NCI-H524 treated with DMSO at 0.1 percent for 48 hours (cell line): Measurements from ENCODE around the gene CAMK2B.
"Not testable (repeated sequence)": the region's sequence is repeated elsewhere in the genome, so short reads cannot be mapped to it uniquely, and the experiment has no call there.

ENCODE experiments used
- DNase-seq: peaks from one replicate; lab custom pipeline; 2025; lab: John Stamatoyannopoulos, UW

CAMK2B gene

DNA sequence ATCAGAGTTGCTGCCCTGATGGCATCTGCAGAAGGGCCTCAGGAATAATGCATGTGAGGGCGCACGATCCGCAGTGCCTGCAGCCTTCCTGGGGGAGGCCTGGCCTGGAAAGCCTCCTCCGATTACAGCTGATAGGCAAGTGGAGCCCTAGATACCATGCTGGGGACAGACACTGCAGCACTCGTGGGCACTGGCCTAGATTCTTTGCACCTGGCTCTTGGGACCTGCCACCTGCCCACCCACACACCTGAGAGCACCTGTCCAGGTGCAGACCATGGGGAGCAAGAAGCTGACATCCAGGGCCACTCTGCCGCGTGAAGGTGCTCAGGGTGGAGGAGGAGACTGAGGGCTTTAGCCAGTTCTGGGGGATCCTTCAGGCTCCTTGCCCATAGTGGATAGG is 109.9 kb downstream of the CAMK2B start:
- DNase-seq: no peak

DNA sequence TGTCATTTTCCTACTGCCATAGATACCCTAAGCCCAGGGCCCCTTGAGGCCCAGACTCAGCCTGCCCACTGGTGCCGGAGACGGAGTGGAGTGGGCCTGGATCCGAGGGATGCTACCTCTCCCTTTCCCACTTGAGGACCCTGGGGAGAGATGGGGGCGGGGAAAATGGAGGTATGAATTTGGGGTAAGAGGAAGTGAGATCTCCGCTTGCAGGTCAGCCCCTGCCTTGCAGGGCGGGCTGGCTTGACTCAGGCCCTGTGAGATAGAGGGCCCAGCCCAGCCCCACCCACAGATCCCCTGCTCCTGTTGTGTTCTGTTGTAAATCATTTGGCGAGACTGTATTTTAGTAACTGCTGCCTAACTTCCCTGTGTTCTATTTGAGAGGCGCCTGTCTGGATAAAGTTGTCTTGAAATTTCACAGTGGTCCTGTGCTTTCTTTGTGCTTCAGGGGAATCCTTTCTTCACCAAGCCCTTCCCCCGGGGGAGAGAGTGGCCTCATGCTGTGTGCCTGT is 111.5 kb downstream of the CAMK2B start:
- no peak for DNase-seq

DNA sequence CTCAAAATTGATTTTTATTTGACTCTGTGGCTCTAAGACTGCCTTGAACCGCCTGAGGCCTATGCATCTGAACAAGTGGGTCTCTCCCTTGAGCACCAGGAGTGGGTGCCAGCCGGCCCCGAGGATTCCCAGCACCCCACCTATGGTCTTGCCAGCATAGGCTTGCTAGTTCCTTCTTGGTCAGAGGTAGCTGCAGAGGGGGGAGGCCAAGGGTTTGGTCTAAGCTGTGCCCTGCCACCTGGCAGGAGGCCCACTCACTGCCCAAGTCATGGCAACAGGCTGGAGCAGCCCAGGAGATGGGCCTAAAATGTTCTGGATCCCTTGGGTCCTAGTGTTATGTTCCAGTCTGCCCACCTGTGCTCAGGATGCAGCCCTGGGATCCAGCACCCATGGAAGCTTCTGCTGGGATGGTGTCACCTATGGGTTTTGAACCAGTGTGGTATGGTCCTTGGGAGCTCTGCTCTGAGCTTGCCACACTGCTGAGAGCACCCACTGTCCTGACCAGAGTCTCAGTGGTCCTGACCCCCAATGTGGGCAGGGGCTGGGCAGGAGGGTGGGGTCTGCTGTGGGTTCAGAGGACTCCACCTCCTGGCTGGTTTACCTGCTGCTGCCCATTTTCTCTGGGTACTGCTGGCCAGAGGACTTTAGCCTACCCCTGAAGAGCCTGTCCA is 112.1 kb downstream of the CAMK2B start:
- DNase-seq: no peak

DNA sequence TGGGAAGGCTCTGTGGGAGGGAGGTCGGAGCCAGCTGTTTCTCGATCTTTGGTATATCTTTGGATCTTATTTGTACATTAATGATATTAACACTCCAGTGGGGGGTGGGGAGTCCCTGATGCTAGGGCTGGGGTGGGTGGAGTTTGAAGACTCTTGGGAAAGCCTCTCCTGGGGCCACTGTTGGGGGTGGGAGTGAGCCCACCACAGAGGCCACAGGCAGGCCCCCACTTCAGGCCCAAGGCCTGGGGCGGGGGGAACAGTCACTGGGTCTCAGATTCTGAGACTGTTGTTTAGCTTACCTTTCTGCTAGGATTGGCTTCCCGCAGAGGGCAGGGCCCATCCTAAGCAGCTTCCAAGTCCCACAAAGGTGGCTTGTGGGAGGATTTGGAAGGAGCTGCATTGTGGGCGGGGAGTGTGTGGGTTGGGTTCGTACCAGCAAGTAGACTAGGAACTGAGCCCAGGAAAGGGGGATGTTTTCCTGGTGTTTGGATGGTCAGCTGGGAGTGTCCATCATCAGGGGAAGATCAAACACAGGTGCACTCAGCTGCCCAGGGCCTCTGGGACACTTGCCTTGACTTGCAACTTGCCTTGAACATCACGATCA is 112.7 kb downstream of the CAMK2B start:
- no peak for DNase-seq

DNA sequence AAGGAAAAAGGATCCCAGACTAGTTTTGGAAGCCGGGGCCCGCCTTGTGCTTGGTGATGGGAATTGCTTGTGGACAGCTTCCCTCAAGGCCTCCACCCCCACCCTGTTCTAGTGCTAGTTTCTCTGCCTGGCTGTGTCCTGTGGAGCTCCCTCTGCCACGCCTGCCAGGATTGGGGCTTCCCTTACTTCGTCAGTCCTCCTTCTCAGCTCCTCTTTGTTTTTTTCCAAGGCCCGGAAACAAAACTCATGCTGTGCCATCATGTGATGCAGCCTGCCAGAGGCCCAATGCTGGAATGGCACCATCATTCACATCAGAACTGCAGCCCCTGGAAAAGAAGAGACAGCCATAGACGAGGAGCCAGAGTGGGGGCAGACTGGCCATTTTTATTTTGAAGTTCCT is 113.4 kb downstream of the CAMK2B start:
- no peak for DNase-seq

DNA sequence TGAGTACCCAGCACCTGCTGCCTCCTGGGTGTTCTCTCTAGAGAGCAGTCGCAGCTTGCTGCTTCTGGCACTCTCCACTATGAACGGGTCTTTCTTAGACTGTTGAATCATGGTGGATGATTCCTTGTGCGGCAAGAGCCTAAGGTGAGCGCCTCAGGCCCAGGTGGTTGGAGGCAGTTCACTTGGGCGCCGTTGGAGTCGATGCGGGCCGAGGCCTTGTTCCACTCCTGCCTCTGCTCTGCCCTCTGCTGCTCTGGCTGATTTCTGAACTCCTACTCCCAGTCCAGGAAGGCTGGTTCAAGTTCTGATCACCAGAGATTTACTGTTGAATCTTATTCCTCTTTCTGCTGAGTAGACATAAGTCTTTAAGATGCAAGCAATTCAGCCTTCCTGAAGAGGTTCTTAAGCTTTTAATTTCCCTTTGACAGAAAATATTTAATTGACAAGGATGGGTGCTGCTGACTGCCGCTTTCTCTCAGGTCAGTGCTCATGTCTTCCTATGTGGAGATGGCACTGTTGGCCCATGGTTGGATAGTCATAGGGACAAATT is 114.2 kb downstream of the CAMK2B start:
- DNase-seq: no peak

DNA sequence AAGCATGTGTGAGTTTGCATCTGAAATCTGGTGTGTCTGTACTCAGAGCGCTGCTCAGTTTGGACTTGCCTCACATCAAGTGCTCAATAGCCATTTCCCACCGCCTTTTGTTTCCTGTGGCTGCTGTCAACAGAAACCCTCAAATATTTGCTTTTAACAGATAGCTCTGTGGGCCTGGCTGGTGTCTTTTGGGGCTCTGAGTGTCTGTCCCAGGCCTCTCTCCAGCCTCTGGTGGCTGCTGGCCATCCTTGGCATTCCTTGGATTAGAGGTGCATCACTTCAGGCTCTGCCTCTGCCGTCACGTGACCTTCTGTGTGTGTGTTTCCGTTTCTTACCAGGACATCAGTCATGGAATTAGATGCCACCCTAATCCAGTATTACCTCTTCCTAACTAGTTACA is 115.3 kb downstream of the CAMK2B start:
- no peak for DNase-seq

DNA sequence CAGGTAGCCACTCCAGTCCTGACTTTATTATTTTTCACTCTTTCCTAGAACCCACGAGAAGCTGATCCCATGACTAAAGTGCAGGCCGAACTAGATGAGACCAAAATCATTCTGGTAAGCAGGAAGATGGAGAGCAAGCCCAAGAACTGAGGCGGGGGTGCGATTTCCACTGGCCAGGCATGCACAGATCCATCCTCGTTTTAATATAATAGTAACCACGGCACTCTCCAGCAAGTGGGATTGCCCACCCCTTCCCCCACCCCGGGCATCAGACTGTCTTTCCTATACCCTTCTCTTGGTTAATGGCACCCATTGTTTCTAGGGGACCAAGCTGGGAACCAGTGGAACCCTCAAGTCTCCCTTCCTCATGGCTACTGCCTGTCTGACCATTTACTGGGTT is 117.3 kb downstream of the CAMK2B start:
- no peak for DNase-seq

DNA sequence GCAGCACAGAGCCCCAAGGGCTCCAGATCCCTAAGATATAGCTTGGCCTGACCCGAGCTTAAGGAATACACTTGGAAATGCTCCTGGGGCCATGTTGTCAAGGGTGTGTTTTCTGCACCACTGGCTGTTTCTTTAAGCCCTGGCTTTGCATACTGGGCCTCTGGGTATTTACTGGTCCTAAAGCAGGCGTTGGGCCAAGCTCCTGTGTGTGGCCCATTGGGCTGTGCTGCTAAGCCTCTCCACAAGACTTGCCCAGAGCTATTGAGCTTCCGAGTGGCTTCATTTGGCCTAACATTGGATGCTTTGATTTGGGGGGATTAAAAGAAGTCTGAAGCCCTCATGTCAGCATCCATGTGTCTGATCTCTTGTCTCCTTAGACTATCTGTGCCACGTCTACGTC is 119.4 kb downstream of the CAMK2B start:
- DNase-seq: no peak

DNA sequence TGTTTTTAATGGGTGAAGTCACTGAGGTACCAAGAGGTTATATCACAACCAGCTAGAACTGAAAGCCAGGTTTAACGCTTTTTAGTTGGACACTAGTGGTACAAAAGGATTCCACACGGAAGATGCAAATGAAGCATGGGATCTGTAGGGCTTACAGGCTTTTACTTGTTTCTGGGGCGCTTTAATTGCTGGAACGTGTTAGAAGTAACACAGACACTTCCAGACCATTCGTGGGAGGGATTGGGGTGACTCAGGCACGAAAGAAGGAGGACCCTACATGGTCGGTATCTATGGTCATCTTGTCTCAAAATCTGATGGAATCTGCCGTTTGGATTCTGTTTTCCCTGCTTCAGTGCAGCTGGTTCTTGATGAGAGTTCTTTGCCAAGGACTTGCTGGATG is 123.6 kb downstream of the CAMK2B start:
- DNase-seq: no peak

DNA sequence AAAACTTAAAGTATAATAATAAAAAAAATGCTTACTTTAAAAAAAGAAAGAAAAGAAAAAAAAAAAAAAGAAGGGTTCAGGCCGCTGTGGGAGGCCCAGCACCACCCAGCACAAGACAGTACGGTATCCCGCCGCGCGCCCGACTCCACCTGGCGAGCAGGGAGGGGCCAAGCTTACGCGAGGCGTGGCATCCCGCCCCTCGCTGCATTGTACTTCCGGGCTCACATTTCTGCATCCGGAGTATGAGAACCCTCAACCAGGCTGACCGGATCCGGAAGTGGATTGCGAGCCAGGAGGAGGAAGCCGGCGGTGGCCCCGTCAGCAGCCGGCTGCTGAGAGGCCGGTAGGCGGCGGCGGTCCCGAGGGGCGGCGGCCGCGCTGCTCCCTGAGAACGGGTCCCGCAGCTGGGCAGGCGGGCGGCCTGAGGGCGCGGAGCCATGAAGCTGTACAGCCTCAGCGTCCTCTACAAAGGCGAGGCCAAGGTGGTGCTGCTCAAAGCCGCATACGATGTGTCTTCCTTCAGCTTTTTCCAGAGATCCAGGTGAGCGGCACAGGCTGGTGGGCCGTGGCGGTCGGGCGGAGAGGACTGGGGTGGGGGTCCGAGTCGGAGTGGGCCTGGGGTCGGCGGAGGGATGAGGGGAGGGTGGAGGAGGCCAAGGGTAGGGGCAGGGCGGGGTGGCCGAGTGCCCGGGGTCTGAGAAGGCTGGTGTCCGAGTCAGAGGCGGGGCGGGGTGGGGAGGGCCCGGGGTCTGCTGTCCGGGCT is 124.5 kb downstream of the CAMK2B start, which contains the start of gene YKT6:
Gene YKT6 (plus strand): TSS at position 280 of the 763 bp plus-strand sequence. CDS start 158 bp downstream, at position 438.
- DNase-seq: peak; percentile 56

DNA sequence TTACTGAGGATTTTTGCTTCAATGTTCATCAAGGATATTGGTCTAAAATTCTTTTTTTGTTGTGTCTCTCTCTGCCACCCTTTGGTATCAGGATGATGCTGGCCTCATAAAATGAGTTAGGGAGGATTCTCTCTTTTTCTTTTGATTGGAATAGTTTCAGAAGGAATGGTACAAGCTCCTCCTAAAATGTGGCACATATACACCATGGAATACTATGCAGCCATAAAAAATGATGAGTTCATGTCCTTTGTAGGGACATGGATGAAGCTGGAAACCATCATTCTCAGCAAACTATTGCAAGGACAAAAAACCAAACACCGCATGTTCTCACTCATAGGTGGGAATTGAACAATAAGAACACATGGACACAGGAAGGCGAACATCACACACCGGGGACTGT is 125.2 kb downstream of the CAMK2B start:
- DNase-seq: not testable (repeated sequence)

DNA sequence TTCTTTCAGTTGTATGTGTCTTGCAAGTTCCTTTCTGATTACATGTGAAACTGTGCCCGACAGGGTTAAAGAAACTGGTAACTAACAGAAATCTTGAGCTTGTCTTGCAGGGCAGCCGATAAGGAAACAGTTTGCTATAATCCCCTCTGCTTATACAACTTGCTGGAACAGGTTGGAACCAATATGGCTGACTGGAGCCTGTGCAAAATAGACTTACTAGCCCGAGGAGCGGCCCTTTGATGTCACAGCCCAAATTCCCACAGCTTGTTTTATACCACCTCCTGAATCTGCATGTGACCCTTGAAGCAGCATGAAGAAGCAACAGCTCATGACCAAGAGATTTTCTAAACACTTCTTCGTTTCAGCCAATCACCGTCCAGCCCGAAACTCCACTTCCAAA is 127.9 kb downstream of the CAMK2B start:
- no peak for DNase-seq

DNA sequence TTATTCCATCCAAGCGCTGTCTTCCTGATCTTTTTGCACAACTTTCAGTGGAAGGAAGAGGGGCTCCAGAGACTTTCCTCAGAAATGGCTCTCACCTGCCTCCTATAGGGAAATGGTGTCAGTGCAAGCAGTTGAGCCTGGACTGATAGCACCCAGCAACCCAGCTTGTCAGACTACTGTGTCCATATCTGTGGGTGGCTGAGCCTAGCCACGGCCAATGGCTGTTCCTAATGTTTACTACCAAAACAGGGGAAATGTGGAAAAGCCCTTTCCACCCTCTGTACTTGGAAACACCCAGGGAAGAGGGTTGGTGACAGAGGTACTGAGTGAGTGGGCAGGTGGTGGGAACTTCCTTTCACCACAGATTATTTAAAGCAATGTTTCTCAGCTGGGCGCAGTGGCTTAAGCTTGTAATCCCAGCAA is 128.9 kb downstream of the CAMK2B start:
- peak; percentile 15 for DNase-seq

DNA sequence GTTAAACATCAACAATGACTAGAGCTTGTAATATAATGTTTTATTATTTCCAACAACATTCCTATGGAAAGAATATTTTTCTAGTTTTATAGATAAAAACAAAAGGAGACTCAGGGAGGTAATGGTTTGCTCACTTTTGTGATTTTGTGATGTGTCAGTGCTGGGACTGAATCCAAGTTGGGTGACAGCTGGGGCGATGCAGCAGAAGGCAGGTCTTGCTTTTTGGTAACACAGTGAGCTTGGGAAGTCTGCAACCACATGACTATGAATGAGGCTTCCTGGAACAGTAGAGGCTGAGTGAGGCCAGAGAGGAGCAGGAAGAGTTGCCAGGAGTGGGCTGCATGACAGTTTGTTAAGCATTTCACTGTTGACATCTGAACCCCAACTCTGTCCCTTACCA is 129.5 kb downstream of the CAMK2B start:
- DNase-seq: peak; percentile 21

DNA sequence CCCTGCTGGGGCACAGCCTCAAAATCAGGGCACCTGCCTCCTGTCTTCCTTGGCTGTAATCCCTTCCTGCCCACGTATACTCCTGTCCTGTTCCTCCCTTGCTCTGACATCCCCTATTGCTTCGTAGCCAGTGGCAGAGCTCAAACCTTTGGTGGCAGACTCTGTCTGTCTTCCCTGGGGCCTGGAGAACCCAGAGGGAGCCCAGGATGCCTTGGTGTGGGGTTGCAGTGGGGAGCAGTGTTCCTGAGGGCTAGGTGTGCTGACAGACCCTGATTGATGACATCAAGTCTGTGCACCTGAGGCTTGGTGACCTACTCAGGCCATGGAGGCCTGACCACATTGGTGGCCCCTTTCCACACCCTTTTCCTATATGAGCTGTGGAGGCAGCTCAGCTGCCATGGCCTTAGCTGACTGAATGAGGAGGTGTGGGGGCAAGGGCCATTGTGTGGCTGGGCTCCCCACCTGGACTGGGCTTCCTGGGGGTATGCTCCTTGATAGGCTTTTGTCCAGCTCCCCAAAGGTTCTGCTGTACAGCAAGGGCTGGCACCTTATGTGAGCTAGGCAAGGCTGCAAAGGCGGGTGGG is 130.7 kb downstream of the CAMK2B start:
- DNase-seq: no peak

DNA sequence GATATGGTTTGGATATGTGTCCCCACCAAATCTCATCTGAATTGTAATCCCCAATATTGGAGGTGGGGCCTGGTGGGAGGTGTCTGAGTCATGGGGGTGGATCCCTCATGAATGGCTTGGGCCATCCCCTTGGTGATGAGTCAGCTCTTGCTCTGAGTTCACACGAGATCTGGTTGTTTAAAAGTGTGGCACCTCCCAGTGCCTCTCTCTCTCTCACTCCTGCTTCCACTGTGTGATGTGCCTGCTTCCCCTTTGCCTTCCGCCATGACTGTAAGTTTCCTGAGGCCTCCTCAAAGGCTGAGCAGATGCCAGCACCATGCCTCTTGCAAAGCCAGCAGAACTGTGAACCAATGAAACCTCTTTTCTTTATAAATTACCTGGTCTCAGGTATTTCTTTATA is 131.3 kb downstream of the CAMK2B start:
- no peak for DNase-seq

DNA sequence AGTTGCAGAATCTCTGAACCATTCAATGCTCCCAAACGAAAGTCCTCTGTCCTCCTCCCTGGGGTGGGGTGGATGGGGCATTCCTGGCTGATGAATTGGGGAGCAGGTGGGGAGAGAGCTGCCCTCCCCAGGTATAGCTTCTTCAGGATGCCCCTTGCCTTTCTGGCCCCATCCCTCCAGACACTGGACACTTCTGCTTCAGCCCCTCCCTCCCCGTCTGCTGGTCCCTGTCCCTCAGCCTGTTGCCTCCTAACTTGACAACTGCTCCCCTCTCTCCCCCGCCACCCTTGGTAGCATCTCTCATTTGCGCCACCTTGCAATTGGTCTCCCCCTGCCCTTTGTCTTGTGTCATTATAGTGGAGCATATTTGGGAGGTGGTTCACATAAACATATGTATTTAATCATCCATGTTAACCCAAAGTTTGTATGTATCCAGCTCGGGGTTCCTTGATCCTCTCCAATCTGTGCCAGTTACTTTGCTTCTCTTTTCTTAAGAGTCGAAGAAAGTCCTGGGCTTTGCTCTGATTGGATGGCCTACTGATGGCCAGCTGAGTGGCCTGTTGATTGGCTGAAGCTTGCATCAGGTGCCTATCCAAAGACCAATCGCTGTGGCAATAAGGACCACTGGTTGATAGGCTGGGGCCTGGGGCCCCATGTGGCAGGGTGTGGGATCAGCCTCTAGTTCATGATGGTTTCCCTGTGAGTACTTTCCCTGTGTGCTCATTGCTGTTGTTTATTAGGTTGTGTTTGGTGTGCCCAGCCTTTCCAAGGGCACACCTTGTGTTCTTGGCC is 132.2 kb downstream of the CAMK2B start:
- no peak for DNase-seq

DNA sequence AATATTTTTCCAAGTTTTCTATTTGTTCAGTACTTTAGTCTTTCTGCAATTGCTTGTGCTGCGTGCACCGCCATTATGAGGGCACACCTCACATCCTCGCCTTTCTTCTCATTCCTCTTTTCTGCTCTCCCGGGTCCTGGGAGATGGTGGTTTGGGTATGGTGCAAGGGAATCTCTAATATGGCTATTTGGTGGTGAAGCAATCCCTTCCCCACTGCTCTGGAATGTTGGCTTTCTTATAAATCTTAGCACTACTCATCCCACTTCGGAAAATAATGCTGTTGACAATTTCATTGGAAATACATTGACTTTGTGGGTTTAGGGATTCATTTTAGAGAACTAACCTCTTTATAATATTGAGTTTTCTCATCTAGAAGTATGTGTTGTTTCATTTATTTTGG is 134.2 kb downstream of the CAMK2B start:
- DNase-seq: no peak

DNA sequence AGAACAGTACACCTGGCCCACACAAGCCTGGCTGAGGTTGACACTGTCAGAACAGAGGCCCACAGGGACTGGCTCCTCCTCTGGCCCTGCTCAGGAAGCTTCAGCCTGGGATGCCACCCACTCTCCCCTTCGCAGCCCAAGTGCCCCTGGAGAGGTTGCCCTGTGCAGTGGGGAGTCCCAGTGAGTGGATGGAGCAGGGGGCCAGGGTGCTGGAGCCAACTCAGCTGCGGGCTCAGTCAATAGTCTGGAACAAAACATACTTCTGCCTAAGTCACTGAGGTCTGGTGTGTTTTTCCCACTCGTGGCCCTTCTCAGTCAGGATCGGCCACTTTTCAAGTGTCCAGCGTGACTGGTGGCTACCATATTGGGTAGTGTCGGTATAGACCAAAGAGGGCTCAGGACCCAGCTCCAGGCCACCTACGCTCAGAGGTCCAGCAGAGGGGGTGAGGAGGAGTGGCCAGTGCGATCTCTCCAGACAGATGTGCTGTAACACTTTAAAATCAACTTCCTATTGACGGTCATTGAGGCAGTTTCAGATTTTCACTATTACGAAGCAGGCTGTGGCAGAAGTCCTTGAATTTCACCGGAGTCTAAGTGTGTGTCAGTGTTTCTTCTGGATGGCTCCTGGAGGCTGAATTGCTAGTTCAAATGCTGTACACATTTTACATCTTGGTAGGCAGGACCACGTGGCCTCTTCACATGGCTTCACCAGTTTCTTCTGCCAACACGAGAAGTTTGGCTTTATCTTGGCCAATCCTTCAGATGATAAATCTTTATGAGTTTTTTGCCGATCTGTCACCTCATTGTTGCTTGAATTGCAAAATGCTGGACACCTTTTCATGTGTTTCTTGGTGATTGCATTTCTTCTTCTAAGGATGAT is 135.2 kb downstream of the CAMK2B start:
- no peak for DNase-seq
